Kidney (tissue), 14 donors: ENCODE results near the gene CHD9. TPM values are rescaled to one million over a fixed set of nuclear protein-coding genes. Genes with fewer than 3 reads are reported as not detected.
A peak's percentile ranks its signal among the peaks of the same experiment; 100 is the strongest.

Experiments used
- DNase-seq, 5 donors: peaks; one replicate each; pipeline ENCODE4 v3.0.0-alpha.2; 2013 to 2020
- FAIRE-seq: peaks from 2 replicates; lab custom pipeline; 2012; peaks lifted over from hg19 to GRCh38; lab: Jason Lieb, UNC
- H3K27ac ChIP-seq, 2 donors: one replicate each; pipeline ENCODE4 v1.7.0; 2013; ENCODE audit warnings: low read depth in 2 of 2, low read length in 2 of 2, inconsistent platforms in 1 of 2
- H3K27me3 ChIP-seq: one replicate; pipeline ENCODE4 v1.7.1; 2013; ENCODE audit warnings: low read length, inconsistent platforms; ENCODE audit not compliant: control insufficient read depth, insufficient read depth
- H3K36me3 ChIP-seq, 3 donors: one replicate each; pipeline versions ENCODE4 v1.7.0 to v1.7.1; 2013; ENCODE audit warnings: low read length in 3 of 3, control low read depth in 1 of 3, inconsistent platforms in 1 of 3; ENCODE audit not compliant: insufficient read depth in 3 of 3, control insufficient read depth in 2 of 3
- H3K4me1 ChIP-seq, 3 donors: one replicate each; pipeline versions ENCODE4 v1.7.0 to v1.7.1; 2013; ENCODE audit warnings: low read length in 3 of 3, inconsistent platforms in 1 of 3, low read depth in 1 of 3; ENCODE audit not compliant: control insufficient read depth in 2 of 3, insufficient read depth in 2 of 3
- H3K4me3 ChIP-seq, 3 donors: one replicate each; pipeline versions ENCODE4 v1.7.0 to v1.8.1; 2013; ENCODE audit warnings: low read length in 3 of 3, control low read depth in 1 of 3, inconsistent platforms in 1 of 3
- H3K9ac ChIP-seq, 3 donors: one replicate each; pipeline versions ENCODE4 v1.7.0 to v1.7.1; 2013; ENCODE audit warnings: low read length in 3 of 3, control low read depth in 1 of 3, inconsistent platforms in 1 of 3
- H3K9me3 ChIP-seq, 3 donors: one replicate each; pipeline versions ENCODE4 v1.7.0 to v1.7.1; 2013; ENCODE audit warnings: low read length in 3 of 3, control low read depth in 1 of 3, inconsistent platforms in 1 of 3; ENCODE audit not compliant: control insufficient read depth in 2 of 3, insufficient read depth in 1 of 3
- CTCF ChIP-seq: IDR thresholded peaks from 3 replicates; pipeline ENCODE4 v1.5.1; 2012; ENCODE audit warnings: mild to moderate bottlenecking, moderate library complexity, borderline replicate concordance; ENCODE audit not compliant: insufficient read depth; ENCODE audit errors: extremely low read depth
- intact Hi-C: fragments of 100-400 bp; cut with DNase I; formaldehyde crosslinking; loops from one replicate; pipeline ENCODE4 v1.11.1; 2022
- polyA plus RNA-seq: library from polyadenylated mRNA; stranded (reverse); fragments of 350-450 nt; fragmentation: Illumina TruSeq; extraction: RNeasy Lipid Tissue Mini Kit (QIAGEN cat#74804); gene quantifications from one replicate; pipeline ENCODE4 v1.2.3, GENCODE V29; 2014; ENCODE audit warnings: low read depth, low replicate concordance; ENCODE audit not compliant: insufficient read depth
- total RNA-seq: library from RNA; stranded (reverse); fragmentation: NEBNext Ultra II Directional; extraction: Animal tissue kit (Norgen Biotek cat#: 25700); gene quantifications from one replicate; pipeline ENCODE4 v1.2.1, GENCODE V29; 2021
- donor health status: control.
- donor health status: control.
- donor health status: control.
- donor health status: control.
- donor health status: control.
- donor health status: DM: yes; HTN: yes; CAD: no.
- donor health status: Normal renal cell carcinoma (clear cell type).

Gene CHD9
- total and polyA plus RNA-seq, 2 donors from 2014 or later: 9.4 to 83.7 TPM

DNA sequence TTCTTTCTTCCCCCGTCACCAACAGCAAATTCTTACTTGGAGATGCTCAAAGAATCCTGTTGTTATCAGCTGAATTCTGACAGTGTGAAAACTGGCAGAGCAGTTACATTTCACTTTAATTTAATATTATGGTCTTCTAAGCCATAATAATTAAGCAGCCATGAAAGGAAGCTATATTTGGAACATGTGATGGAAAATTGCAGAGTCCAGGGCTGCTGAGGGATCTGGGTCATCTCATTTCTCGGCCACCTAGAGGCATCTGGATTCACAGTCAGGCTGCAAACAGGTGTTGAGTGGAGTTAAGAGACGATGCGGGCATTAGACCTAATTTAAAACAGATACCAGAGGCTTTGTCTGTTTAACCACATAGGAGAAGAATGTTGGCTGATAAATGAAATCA, 40.5 kb upstream of the CHD9 start:
- Histone ChIP-seq H3K27me3 (no peaks in the 10 kb centered on the region), H3K27ac (no peak overlapping the region), H3K36me3 (no peaks in the 10 kb centered on the region), H3K9ac (no peak overlapping the region), H3K9me3 (no peaks in the 10 kb centered on the region), H3K4me3 (no peak overlapping the region), H3K4me1 (no peaks in the 10 kb centered on the region)
- TF ChIP-seq CTCF: no peak
- DNase-seq (no peak), FAIRE-seq (no peak)
- intact Hi-C loops: no loop called here

DNA sequence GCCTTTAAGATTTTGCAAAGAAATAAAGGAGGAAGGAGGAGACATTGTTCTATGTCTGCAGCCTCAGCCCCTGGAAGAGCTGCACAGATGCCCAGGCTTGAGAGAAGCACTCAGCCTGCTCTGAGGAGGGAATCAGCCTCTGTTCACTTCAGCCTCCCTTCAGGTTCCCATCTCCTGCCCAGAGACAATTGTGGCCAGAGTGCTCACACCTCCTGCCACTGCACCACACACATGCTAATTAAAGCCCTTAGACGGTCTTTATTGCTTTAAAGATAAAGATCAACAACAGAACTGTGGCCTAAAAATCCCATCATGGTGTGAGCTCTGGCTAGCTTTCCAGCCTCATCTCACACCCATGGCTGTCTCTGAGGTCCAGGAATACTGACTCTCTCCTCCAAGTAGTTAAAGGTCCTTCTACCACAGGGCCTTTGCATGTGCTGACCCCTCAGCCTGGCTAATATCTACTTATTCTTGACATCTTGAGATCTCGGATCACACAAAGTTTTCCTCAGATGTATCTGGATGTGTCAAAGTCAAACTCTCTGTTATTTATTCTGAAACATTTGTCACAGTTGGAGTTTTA, 35.9 kb upstream of the CHD9 start:
- intact Hi-C loops: no loop called here
- Histone ChIP-seq H3K4me3 (no peak overlapping the region), H3K36me3 (no peaks in the 10 kb centered on the region), H3K9me3 (no peaks in the 10 kb centered on the region), H3K27ac (no peak overlapping the region), H3K27me3 (no peaks in the 10 kb centered on the region), H3K9ac (no peak overlapping the region), H3K4me1 (no peaks in the 10 kb centered on the region)
- DNase-seq: no peak
- FAIRE-seq: no peak
- TF ChIP-seq CTCF: no peak

DNA sequence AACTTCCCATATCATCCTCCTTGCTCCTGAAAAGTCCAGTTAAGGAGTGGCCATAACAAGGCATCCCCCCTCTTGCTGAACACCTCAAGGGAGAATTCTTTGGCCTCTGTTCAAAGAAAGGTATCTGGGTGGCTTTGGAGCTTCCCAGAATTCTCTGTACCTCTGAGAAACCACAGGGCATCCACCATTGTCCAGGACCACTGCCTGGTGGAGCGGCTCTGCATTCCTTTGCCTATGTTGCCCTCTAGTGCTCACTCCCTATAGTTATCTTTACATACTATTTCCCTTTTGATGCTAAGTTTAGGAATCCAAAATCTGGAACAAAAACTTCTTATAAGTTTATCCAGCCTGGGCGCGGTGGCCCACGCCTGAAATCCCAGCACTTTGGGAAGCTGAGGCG, 32.4 kb upstream of the CHD9 start:
- no peak overlapping the region for H3K4me3 ChIP-seq

More for the DNA sequence above, 32.4 kb upstream of the CHD9 start:
- peak in 4 of 5 donors; percentile 59 to 81 (median 70) for DNase-seq
- Histone ChIP-seq H3K9ac (no peak overlapping the region), H3K4me1 (no peaks in the 10 kb centered on the region), H3K9me3 (no peaks in the 10 kb centered on the region), H3K27me3 (no peaks in the 10 kb centered on the region), H3K27ac (no peak overlapping the region), H3K36me3 (no peaks in the 10 kb centered on the region)
- no peak for FAIRE-seq
- intact Hi-C loops: no loop called here
- TF ChIP-seq CTCF: peak; percentile 56
